Transverse colon (tissue), 4 donors: ENCODE data around the gene FAM149A.

Source experiments
- EP300 ChIP-seq: sonication (generic); formaldehyde crosslinking; IDR thresholded peaks from one replicate; pipeline ENCODE4 v1.6.1; 2017; ENCODE audit warnings: antibody characterized with exemption, low read depth
- POLR2A ChIP-seq: fragments of 450-650 bp; IDR thresholded peaks from one replicate; pipeline ENCODE4 v1.6.1; 2016; ENCODE audit warnings: antibody characterized with exemption, mild to moderate bottlenecking, moderate library complexity
- POLR2AphosphoS5 ChIP-seq, 3 donors: sonication (generic); formaldehyde crosslinking; IDR thresholded peaks; one replicate each; pipeline ENCODE4 v1.6.1; 2016; ENCODE audit warnings: antibody characterized with exemption in 3 of 3
- TF ChIP-seq, protein P1 (sequence below), 5 experiments: fragments of 200-600 bp in 3 of 5; fragments of 450-650 bp in 2 of 5; sonication (generic) in 3 of 5; IDR thresholded peaks; 1 replicate in 2 of 5; 2 replicates in 3 of 5; pipeline ENCODE4 v1.5.1; 2016 to 2017; ENCODE audit warnings: antibody characterized with exemption in 5 of 5, inconsistent platforms in 3 of 5, mild to moderate bottlenecking in 2 of 5, moderate library complexity in 1 of 5

DNA sequence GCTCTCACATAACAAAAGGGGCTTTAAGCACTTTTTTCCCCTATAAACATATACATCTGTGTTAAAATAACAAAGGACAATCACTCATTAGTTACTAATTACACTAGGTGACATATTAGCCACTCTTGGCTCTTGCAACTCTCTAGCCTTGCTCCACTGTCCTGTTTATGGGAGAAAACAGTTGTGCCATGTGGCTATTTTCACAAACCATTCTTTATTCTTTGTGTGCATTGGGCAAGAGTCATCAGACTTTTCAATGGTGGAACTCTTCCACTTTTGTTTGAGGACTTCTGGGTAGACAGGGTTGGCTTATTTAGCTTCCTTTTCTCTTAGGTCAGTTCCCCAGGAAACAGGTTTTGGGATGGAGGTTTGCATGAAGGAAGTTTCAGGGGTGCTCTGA lies 16.0 kb upstream of the FAM149A start:
- TF ChIP-seq POLR2AphosphoS5 (IDR thresholded peaks at IDR 0.05) (no peak), POLR2A (no peak), EP300 (no peak)
- TF ChIP-seq, protein P1, sequence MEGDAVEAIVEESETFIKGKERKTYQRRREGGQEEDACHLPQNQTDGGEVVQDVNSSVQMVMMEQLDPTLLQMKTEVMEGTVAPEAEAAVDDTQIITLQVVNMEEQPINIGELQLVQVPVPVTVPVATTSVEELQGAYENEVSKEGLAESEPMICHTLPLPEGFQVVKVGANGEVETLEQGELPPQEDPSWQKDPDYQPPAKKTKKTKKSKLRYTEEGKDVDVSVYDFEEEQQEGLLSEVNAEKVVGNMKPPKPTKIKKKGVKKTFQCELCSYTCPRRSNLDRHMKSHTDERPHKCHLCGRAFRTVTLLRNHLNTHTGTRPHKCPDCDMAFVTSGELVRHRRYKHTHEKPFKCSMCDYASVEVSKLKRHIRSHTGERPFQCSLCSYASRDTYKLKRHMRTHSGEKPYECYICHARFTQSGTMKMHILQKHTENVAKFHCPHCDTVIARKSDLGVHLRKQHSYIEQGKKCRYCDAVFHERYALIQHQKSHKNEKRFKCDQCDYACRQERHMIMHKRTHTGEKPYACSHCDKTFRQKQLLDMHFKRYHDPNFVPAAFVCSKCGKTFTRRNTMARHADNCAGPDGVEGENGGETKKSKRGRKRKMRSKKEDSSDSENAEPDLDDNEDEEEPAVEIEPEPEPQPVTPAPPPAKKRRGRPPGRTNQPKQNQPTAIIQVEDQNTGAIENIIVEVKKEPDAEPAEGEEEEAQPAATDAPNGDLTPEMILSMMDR (IDR thresholded peaks at IDR 0.05): no peak
